Transverse colon (tissue), 4 donors: ENCODE measurements around the gene KRT71. TPM values are rescaled to one million over a fixed set of nuclear protein-coding genes. Genes with fewer than 3 reads are reported as not detected.
"Not testable (repeated sequence)": the region's sequence is repeated elsewhere in the genome, so short reads cannot be mapped to it uniquely, and the experiment has no call there.

ENCODE experiments used
- DNase-seq: peaks from one replicate; pipeline ENCODE4 v3.0.0-alpha.2; 2019
- H3K27ac ChIP-seq, 4 donors: fragments of 200-600 bp; sonication (generic); 2 replicates each; pipeline ENCODE4 v1.5.1; 2016 to 2018; ENCODE audit warnings: inconsistent platforms in 4 of 4
- H3K27me3 ChIP-seq: fragments of 200-600 bp; sonication (generic); 2 replicates; pipeline ENCODE4 v1.5.1; 2017; ENCODE audit warnings: inconsistent platforms
- H3K36me3 ChIP-seq, 4 donors: fragments of 200-600 bp; sonication (generic); 2 replicates each; pipeline ENCODE4 v1.5.1; 2017 to 2019; ENCODE audit warnings: inconsistent platforms in 4 of 4
- H3K4me1 ChIP-seq, 4 donors: fragments of 200-600 bp; sonication (generic); 2 replicates each; pipeline ENCODE4 v1.5.1; 2017 to 2020; ENCODE audit warnings: inconsistent platforms in 4 of 4
- H3K4me3 ChIP-seq, 4 donors: fragments of 200-600 bp; sonication (generic); 1 replicate in 1 of 4; 2 replicates in 3 of 4; pipeline versions ENCODE4 v1.5.1 to v1.6.1; 2017 to 2019; ENCODE audit warnings: inconsistent platforms in 4 of 4
- H3K9me3 ChIP-seq, 2 donors: fragments of 200-600 bp; sonication (generic); 2 replicates each; pipeline ENCODE4 v1.5.1; 2017 to 2019; ENCODE audit warnings: inconsistent platforms in 2 of 2
- CTCF ChIP-seq, 5 experiments: fragments of 200-600 bp in 3 of 5; fragments of 450-650 bp in 2 of 5; sonication (generic) in 3 of 5; IDR thresholded peaks; 1 replicate in 2 of 5; 2 replicates in 3 of 5; pipeline ENCODE4 v1.5.1; 2016 to 2017; ENCODE audit warnings: antibody characterized with exemption in 5 of 5, inconsistent platforms in 3 of 5, mild to moderate bottlenecking in 2 of 5, moderate library complexity in 1 of 5
- EP300 ChIP-seq: sonication (generic); formaldehyde crosslinking; IDR thresholded peaks from one replicate; pipeline ENCODE4 v1.6.1; 2017; ENCODE audit warnings: antibody characterized with exemption, low read depth
- POLR2A ChIP-seq: fragments of 450-650 bp; IDR thresholded peaks from one replicate; pipeline ENCODE4 v1.6.1; 2016; ENCODE audit warnings: antibody characterized with exemption, mild to moderate bottlenecking, moderate library complexity
- POLR2AphosphoS5 ChIP-seq, 3 donors: sonication (generic); formaldehyde crosslinking; IDR thresholded peaks; one replicate each; pipeline ENCODE4 v1.6.1; 2016; ENCODE audit warnings: antibody characterized with exemption in 3 of 3
- WGBS, 2 donors: methylation state at CpG; one replicate each; pipeline ENCODE4 v1.1.5; 2018; ENCODE audit warnings: low coverage in 1 of 2; 5-methylcytosine and 5-hydroxymethylcytosine counted together
- in situ Hi-C, 4 donors: fragments of 200-750 bp; cut with MboI; loops; one replicate each; pipeline versions ENCODE4 v1.15.0 to v1.15.1; 2017; ENCODE audit warnings: low sequenced_read_pairs in 3 of 4, low pct_ligation_motif_present in 1 of 4, low pct_unique_long_range_greater_than_20kb in 1 of 4
- intact Hi-C: fragments of 100-400 bp; cut with DNase I; formaldehyde crosslinking; loops from one replicate; pipeline ENCODE4 v1.15.1; 2023; ENCODE audit warnings: low total_unique reads
- total RNA-seq, 4 donors: library from RNA; depleted of rRNA; stranded (reverse); fragments of >200 nt; gene quantifications; one replicate each; pipeline ENCODE4 v1.1.0, GENCODE V29; 2016

KRT71 gene
- total RNA-seq, 4 donors from 2014 or later = not detected

GRCh38 chr12:52502877-52503276 is 50.1 kb downstream of the KRT71 start:
- H3K4me1 ChIP-seq = peaks cover 0 to 3% (median 0%) of the 10 kb centered on the region in 4 donors
- intact Hi-C loops (no loop called here), in situ Hi-C loops (loop anchor here in 1 of 4 donors (10.0 kb wide), 1 partner anchor 108 kb away; no protein-coding TSS in a partner anchor)
- no peak overlapping the region for H3K27ac ChIP-seq
- H3K9me3 ChIP-seq = no peaks in the 10 kb centered on the region
- peaks cover 10% of the 10 kb centered on the region for H3K27me3 ChIP-seq
- WGBS, 2 donors = 89 to 92% methylated on average over 1 of the region's 1 CpG
- no peak overlapping the region for H3K4me3 ChIP-seq
- H3K36me3 ChIP-seq = no peaks in the 10 kb centered on the region
- no peak for DNase-seq
- TF ChIP-seq POLR2A (no peak), CTCF (IDR thresholded peaks at IDR 0.05) (no peak), POLR2AphosphoS5 (IDR thresholded peaks at IDR 0.05) (no peak), EP300 (no peak)

DNA sequence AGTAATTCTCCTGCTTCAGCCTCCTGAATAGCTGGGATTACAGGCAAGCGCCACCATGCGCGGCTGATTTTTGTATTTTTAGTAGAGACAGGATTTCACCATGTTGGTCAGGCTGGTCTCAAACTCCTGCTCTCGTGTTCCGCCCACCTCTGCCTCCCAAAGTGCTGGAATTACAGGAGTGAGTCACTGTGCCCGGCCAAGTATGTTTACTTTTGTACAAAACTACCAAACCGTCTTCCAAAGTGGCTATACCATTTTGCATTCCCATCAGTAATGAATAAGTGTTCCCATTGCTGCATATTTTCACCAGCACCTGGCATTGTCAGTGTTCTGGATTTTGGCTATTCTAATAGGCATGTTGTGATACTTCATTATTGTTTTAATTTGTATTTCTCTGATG is 51.5 kb downstream of the KRT71 start:
- H3K27ac ChIP-seq = no peak overlapping the region
- H3K27me3 ChIP-seq = peaks cover 5% of the 10 kb centered on the region
- no peak for DNase-seq
- TF ChIP-seq POLR2AphosphoS5 (IDR thresholded peaks at IDR 0.05) (no peak), POLR2A (no peak), EP300 (no peak), CTCF (IDR thresholded peaks at IDR 0.05) (no peak)
- intact Hi-C loops = no loop called here
- no peak overlapping the region for H3K4me3 ChIP-seq
- in situ Hi-C loops = loop anchor here in 1 of 4 donors (10.0 kb wide), 1 partner anchor 107 kb away; no protein-coding TSS in a partner anchor
- H3K4me1 ChIP-seq = no peaks in the 10 kb centered on the region
- H3K9me3 ChIP-seq = no peaks in the 10 kb centered on the region
- H3K36me3 ChIP-seq = no peaks in the 10 kb centered on the region
- 55 to 84% methylated on average over 7 of the region's 7 CpGs for WGBS, 2 donors

GRCh38 chr12:52500574-52500973 is 52.4 kb downstream of the KRT71 start:
- H3K27me3 ChIP-seq, H3K36me3 ChIP-seq, DNase-seq, H3K4me1 ChIP-seq, H3K27ac ChIP-seq, H3K4me3 ChIP-seq, intact Hi-C loops, H3K9me3 ChIP-seq: not testable (repeated sequence)
- WGBS, 2 donors = 73 to 86% methylated on average over 4 to 6 of the region's 6 CpGs
- in situ Hi-C loops = loop anchor here in 1 of 4 donors (10.0 kb wide), 1 partner anchor 106 kb away; no protein-coding TSS in a partner anchor

DNA sequence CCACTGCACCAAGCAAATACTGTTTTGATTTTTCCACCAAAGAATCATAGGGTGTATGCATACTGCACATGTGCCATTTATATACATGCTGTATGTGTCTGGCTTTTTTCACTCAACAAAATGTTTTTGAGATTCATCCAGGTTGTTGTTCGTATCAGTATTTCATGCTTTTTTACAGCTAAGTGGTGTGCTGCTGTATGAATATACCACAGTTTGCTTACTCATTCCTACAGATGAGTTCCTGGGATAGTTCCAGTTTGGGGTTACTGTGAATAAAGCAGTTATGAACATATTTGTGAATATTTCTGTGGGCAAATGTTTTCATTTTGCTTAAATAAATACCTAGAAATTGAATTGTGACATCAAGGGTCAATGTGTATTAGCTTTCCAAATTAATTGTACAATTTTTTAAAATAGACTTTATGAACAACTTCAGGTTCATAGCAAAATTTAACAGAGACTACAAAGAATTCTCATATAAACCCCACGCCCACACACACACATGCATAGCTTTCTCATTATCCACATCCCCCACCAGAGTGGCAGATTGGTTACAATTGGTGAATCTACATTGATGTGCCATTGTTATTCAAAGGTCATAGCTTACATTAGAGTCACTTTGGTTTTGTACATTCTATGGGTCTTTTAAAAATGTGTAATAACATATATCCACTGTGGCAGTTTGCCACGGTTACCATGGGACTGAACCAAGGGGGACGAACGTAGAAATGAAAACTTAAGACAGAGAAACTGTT is 53.0 kb downstream of the KRT71 start:
- no peak for DNase-seq
- no peaks in the 10 kb centered on the region for H3K36me3 ChIP-seq
- in situ Hi-C loops (loop anchor here in 2 of 4 donors (10.0 kb wide), 2 partner anchors 105 to 115 kb away; partner anchors contain the start of gene KRT84 (in 1 of the 2)), intact Hi-C loops (no loop called here)
- no peak overlapping the region for H3K4me3 ChIP-seq
- peaks cover 0 to 6% (median 0%) of the 10 kb centered on the region in 4 donors for H3K4me1 ChIP-seq
- TF ChIP-seq POLR2AphosphoS5 (IDR thresholded peaks at IDR 0.05) = no peak
- TF ChIP-seq EP300 = no peak
- TF ChIP-seq POLR2A = no peak
- TF ChIP-seq CTCF (IDR thresholded peaks at IDR 0.05) = no peak
- H3K9me3 ChIP-seq = no peaks in the 10 kb centered on the region
- 82 to 85% methylated on average over 5 of the region's 5 CpGs for WGBS, 2 donors
- no peaks in the 10 kb centered on the region for H3K27me3 ChIP-seq
- H3K27ac ChIP-seq = no peak overlapping the region
